HL-60 (cell line): ENCODE results near the gene ZBTB47.

Experiments
- DNase-seq, 2 experiments: peaks; one replicate each; pipeline ENCODE4 v3.0.0-alpha.2; 2010 to 2020; ENCODE audit warnings: low read depth in 1 of 2, low spot score in 1 of 2
- H3K27ac ChIP-seq: fragments of 250-450 bp; sonication (Bioruptor Pico); replicated peaks from 2 replicates; pipeline ENCODE4 v1.5.1; 2020; ENCODE audit warnings: mild to moderate bottlenecking, moderate library complexity
- H3K27me3 ChIP-seq: fragments of 250-450 bp; sonication (Bioruptor Pico); 2 replicates; pipeline ENCODE4 v1.5.1; 2021; ENCODE audit warnings: mild to moderate bottlenecking, moderate library complexity; ENCODE audit not compliant: insufficient read depth, poor library complexity, severe bottlenecking
- H3K4me3 ChIP-seq: replicated peaks from 2 replicates; pipeline ENCODE4 v1.5.1; 2011; ENCODE audit warnings: mild to moderate bottlenecking, control low read depth, low read length; ENCODE audit not compliant: insufficient read depth
- CTCF ChIP-seq: IDR thresholded peaks from one replicate; pipeline ENCODE4 v1.5.1; 2011; ENCODE audit warnings: low read length, control low read depth, inconsistent platforms; ENCODE audit not compliant: insufficient read depth
- GABPA ChIP-seq: IDR thresholded peaks from 2 replicates; pipeline ENCODE4 v1.6.1; 2012; ENCODE audit warnings: low read depth
- POLR2AphosphoS5 ChIP-seq: IDR thresholded peaks from 2 replicates; pipeline ENCODE4 v1.6.1; 2012; ENCODE audit warnings: low read depth
- REST ChIP-seq: IDR thresholded peaks from 2 replicates; pipeline ENCODE4 v1.6.1; 2012; ENCODE audit warnings: low read depth; ENCODE audit not compliant: insufficient replicate concordance
- SPI1 ChIP-seq: IDR thresholded peaks from 2 replicates; pipeline ENCODE4 v1.6.1; 2012; ENCODE audit warnings: low read depth, mild to moderate bottlenecking, borderline replicate concordance

Gene ZBTB47

GRCh38 chr3:42668793-42669217 lies 15.3 kb downstream of the ZBTB47 start:
- no peak for DNase-seq
- no peak for TF ChIP-seq GABPA
- no peak for TF ChIP-seq CTCF
- TF ChIP-seq REST: no peak
- TF ChIP-seq POLR2AphosphoS5: no peak
- no peak for TF ChIP-seq SPI1
- no peaks in the 10 kb centered on the region for H3K27me3 ChIP-seq
- H3K27ac ChIP-seq: no peak overlapping the region
- no peak overlapping the region for H3K4me3 ChIP-seq

GRCh38 chr3:42670051-42670576 lies 16.6 kb downstream of the ZBTB47 start:
- no peak overlapping the region for H3K27ac ChIP-seq
- H3K27me3 ChIP-seq: no peaks in the 10 kb centered on the region
- no peak overlapping the region for H3K4me3 ChIP-seq
- no peak for DNase-seq
- TF ChIP-seq POLR2AphosphoS5 (no peak), SPI1 (no peak), CTCF (no peak)

- no peak for DNase-seq
- Histone ChIP-seq H3K27me3 (no peaks in the 10 kb centered on the region), H3K27ac (no peak overlapping the region), H3K4me3 (no peak overlapping the region)
- TF ChIP-seq REST (no peak), GABPA (no peak), SPI1 (no peak), CTCF (no peak), POLR2AphosphoS5 (no peak)
Observed at GRCh38 chr3:42670670-42671069, 17.2 kb downstream of the ZBTB47 start.

- H3K27ac ChIP-seq: no peak overlapping the region
- no peaks in the 10 kb centered on the region for H3K27me3 ChIP-seq
- no peak overlapping the region for H3K4me3 ChIP-seq
- DNase-seq: peak in 1 of 2 experiments; percentile 9
- no peak for TF ChIP-seq REST
- TF ChIP-seq CTCF: no peak
- no peak for TF ChIP-seq GABPA
- no peak for TF ChIP-seq POLR2AphosphoS5
- TF ChIP-seq SPI1: no peak
Observed at GRCh38 chr3:42672515-42672914, 19.0 kb downstream of the ZBTB47 start.
